WTC11 (cell line): Measurements from ENCODE around the gene EXOC3L4.

Source experiments
- ATF1 ChIP-seq: sonication (generic); formaldehyde crosslinking; IDR thresholded peaks from 2 replicates; pipeline ENCODE4 v1.8.1; 2023; ENCODE audit warnings: mild to moderate bottlenecking, moderate library complexity, missing genetic modification reagents
- ATF2 ChIP-seq: sonication (generic); formaldehyde crosslinking; IDR thresholded peaks from 2 replicates; pipeline ENCODE4 v1.8.1; 2022; ENCODE audit warnings: low read depth, missing genetic modification reagents, borderline replicate concordance
- CTCF ChIP-seq: fragments of 200-600 bp; IDR thresholded peaks from 2 replicates; pipeline ENCODE4 v1.8.0; 2022; ENCODE audit warnings: antibody characterized with exemption
- ESRRA ChIP-seq: sonication (generic); formaldehyde crosslinking; IDR thresholded peaks from 2 replicates; pipeline ENCODE4 v1.8.1; 2022; ENCODE audit warnings: mild to moderate bottlenecking, missing genetic modification reagents, borderline replicate concordance
- GABPB1 ChIP-seq: sonication (generic); formaldehyde crosslinking; IDR thresholded peaks from 2 replicates; pipeline ENCODE4 v1.8.1; 2023; ENCODE audit warnings: mild to moderate bottlenecking, missing genetic modification reagents
- MAX ChIP-seq: sonication (generic); formaldehyde crosslinking; IDR thresholded peaks from 2 replicates; pipeline ENCODE4 v1.8.0; 2022; ENCODE audit warnings: mild to moderate bottlenecking, missing genetic modification reagents
- NR2C2 ChIP-seq: sonication (generic); formaldehyde crosslinking; IDR thresholded peaks from 2 replicates; pipeline ENCODE4 v1.8.0; 2022; ENCODE audit warnings: mild to moderate bottlenecking, missing genetic modification reagents
- SP1 ChIP-seq: sonication (generic); formaldehyde crosslinking; conservative IDR thresholded peaks from 2 replicates; pipeline ENCODE4 v1.8.1; 2022; ENCODE audit warnings: missing genetic modification reagents
- TEAD4 ChIP-seq: sonication (generic); formaldehyde crosslinking; IDR thresholded peaks from 2 replicates; pipeline ENCODE4 v1.8.0; 2022; ENCODE audit warnings: mild to moderate bottlenecking, missing genetic modification reagents
- USF2 ChIP-seq: sonication (generic); formaldehyde crosslinking; IDR thresholded peaks from 2 replicates; pipeline ENCODE4 v1.8.1; 2023; ENCODE audit warnings: mild to moderate bottlenecking, missing genetic modification reagents, moderate library complexity
- ZNF423 ChIP-seq: fragments of 250-450 bp; sonication (Bioruptor Pico); IDR thresholded peaks from 2 replicates; pipeline ENCODE4 v2.1.2; 2022; ENCODE audit warnings: mild to moderate bottlenecking, moderate library complexity
- TF ChIP-seq, protein P1 (sequence below): sonication (generic); formaldehyde crosslinking; IDR thresholded peaks from 2 replicates; pipeline ENCODE4 v1.8.1; 2023; ENCODE audit warnings: mild to moderate bottlenecking, missing genetic modification reagents, borderline replicate concordance
- TF ChIP-seq, protein P2 (sequence below): sonication (generic); formaldehyde crosslinking; conservative IDR thresholded peaks from 2 replicates; pipeline ENCODE4 v1.8.1; 2022; ENCODE audit warnings: mild to moderate bottlenecking, missing genetic modification reagents
- TF ChIP-seq, protein P3 (sequence below): sonication (generic); formaldehyde crosslinking; IDR thresholded peaks from 2 replicates; pipeline ENCODE4 v1.8.1; 2022; ENCODE audit warnings: low read depth, mild to moderate bottlenecking, moderate library complexity, missing genetic modification reagents, borderline replicate concordance

GRCh38 chr14:103112400-103113243, 18.1 kb downstream of the EXOC3L4 start:
- TF ChIP-seq SP1 (CRISPR knock-in tag) (no peak), USF2 (CRISPR knock-in tag) (no peak), CTCF (no peak), ESRRA (no peak), ATF2 (CRISPR knock-in tag) (no peak), ATF1 (no peak), NR2C2 (CRISPR knock-in tag) (no peak), MAX (no peak), GABPB1 (no peak), TEAD4 (CRISPR knock-in tag) (no peak), ZNF423 (CRISPR knock-in tag) (no peak)
- TF ChIP-seq, protein P1, sequence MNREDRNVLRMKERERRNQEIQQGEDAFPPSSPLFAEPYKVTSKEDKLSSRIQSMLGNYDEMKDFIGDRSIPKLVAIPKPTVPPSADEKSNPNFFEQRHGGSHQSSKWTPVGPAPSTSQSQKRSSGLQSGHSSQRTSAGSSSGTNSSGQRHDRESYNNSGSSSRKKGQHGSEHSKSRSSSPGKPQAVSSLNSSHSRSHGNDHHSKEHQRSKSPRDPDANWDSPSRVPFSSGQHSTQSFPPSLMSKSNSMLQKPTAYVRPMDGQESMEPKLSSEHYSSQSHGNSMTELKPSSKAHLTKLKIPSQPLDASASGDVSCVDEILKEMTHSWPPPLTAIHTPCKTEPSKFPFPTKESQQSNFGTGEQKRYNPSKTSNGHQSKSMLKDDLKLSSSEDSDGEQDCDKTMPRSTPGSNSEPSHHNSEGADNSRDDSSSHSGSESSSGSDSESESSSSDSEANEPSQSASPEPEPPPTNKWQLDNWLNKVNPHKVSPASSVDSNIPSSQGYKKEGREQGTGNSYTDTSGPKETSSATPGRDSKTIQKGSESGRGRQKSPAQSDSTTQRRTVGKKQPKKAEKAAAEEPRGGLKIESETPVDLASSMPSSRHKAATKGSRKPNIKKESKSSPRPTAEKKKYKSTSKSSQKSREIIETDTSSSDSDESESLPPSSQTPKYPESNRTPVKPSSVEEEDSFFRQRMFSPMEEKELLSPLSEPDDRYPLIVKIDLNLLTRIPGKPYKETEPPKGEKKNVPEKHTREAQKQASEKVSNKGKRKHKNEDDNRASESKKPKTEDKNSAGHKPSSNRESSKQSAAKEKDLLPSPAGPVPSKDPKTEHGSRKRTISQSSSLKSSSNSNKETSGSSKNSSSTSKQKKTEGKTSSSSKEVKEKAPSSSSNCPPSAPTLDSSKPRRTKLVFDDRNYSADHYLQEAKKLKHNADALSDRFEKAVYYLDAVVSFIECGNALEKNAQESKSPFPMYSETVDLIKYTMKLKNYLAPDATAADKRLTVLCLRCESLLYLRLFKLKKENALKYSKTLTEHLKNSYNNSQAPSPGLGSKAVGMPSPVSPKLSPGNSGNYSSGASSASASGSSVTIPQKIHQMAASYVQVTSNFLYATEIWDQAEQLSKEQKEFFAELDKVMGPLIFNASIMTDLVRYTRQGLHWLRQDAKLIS (CRISPR knock-in tag) = no peak
- TF ChIP-seq, protein P2, sequence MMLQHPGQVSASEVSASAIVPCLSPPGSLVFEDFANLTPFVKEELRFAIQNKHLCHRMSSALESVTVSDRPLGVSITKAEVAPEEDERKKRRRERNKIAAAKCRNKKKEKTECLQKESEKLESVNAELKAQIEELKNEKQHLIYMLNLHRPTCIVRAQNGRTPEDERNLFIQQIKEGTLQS (CRISPR knock-in tag) = no peak
- TF ChIP-seq, protein P3, sequence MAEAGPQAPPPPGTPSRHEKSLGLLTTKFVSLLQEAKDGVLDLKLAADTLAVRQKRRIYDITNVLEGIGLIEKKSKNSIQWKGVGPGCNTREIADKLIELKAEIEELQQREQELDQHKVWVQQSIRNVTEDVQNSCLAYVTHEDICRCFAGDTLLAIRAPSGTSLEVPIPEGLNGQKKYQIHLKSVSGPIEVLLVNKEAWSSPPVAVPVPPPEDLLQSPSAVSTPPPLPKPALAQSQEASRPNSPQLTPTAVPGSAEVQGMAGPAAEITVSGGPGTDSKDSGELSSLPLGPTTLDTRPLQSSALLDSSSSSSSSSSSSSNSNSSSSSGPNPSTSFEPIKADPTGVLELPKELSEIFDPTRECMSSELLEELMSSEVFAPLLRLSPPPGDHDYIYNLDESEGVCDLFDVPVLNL = no peak
